G401 (cell line): ENCODE data around the gene CHRNB4. TPM values are rescaled to one million over a fixed set of nuclear protein-coding genes. Genes with fewer than 3 reads are reported as not detected.
A peak's percentile ranks its signal among the peaks of the same experiment; 100 is the strongest.

Experiments used
- DNase-seq: peaks from one replicate; pipeline ENCODE4 v3.0.0-alpha.2; 2015; ENCODE audit warnings: low spot score
- in situ Hi-C: cut with HindIII; loops from 2 replicates; pipeline ENCODE4 v1.10.0; 2016; ENCODE audit warnings: low sequenced_read_pairs, mixed read lengths
- total RNA-seq: library from RNA; depleted of rRNA; stranded (reverse); fragments of >200 nt; shearing (Covaris generic); gene quantifications from 2 replicates; pipeline ENCODE4 v1.2.3, GENCODE V29; 2014

CHRNB4 gene
- total RNA-seq, 1 experiment from 2014 or later = not detected

GRCh38 chr15:78637776-78638435 lies 3.1 kb downstream of the CHRNB4 start:
- in situ Hi-C loops = no loop called here

GRCh38 chr15:78636378-78636859 lies 4.6 kb downstream of the CHRNB4 start:
- DNase-seq = no peak
- in situ Hi-C loops = no loop called here

More at GRCh38 chr15:78637776-78638435, 3.1 kb downstream of the CHRNB4 start:
- DNase-seq = no peak

GRCh38 chr15:78635346-78635745 lies 5.7 kb downstream of the CHRNB4 start:
- no peak for DNase-seq
- in situ Hi-C loops = no loop called here

GRCh38 chr15:78634210-78635145 lies 6.5 kb downstream of the CHRNB4 start:
- in situ Hi-C loops = no loop called here
- DNase-seq = no peak

- in situ Hi-C loops = no loop called here
- no peak for DNase-seq
Observed at GRCh38 chr15:78633348-78633747, 7.7 kb downstream of the CHRNB4 start.

GRCh38 chr15:78630886-78631633 lies 9.9 kb downstream of the CHRNB4 start:
- in situ Hi-C loops = no loop called here
- DNase-seq = no peak

GRCh38 chr15:78629716-78630065 lies 11.3 kb downstream of the CHRNB4 start:
- in situ Hi-C loops = no loop called here
- DNase-seq = no peak

- in situ Hi-C loops = no loop called here
- DNase-seq = no peak
Observed at GRCh38 chr15:78629031-78629715, 11.8 kb downstream of the CHRNB4 start.

- in situ Hi-C loops = no loop called here
- no peak for DNase-seq
Observed at GRCh38 chr15:78628227-78628626, 12.8 kb downstream of the CHRNB4 start.

- in situ Hi-C loops = no loop called here
- no peak for DNase-seq
Observed at GRCh38 chr15:78627348-78627747, 13.7 kb downstream of the CHRNB4 start.

- DNase-seq = no peak
- in situ Hi-C loops = no loop called here
Observed at GRCh38 chr15:78626381-78626995, 14.5 kb downstream of the CHRNB4 start.

- peak; percentile 41 for DNase-seq
- in situ Hi-C loops = no loop called here
Observed at GRCh38 chr15:78625606-78626280, 15.3 kb downstream of the CHRNB4 start.

GRCh38 chr15:78624651-78625590 lies 16.1 kb downstream of the CHRNB4 start:
- in situ Hi-C loops = no loop called here
- no peak for DNase-seq

- in situ Hi-C loops = no loop called here
- no peak for DNase-seq
Observed at GRCh38 chr15:78623786-78624497, 17.1 kb downstream of the CHRNB4 start.

GRCh38 chr15:78621810-78622402 lies 19.1 kb downstream of the CHRNB4 start:
- DNase-seq = no peak
- in situ Hi-C loops = no loop called here
